ENCODE data around the gene CABLES1.
A peak's percentile ranks its signal among the peaks of the same experiment; 100 is the strongest.

CABLES1 gene

DNA sequence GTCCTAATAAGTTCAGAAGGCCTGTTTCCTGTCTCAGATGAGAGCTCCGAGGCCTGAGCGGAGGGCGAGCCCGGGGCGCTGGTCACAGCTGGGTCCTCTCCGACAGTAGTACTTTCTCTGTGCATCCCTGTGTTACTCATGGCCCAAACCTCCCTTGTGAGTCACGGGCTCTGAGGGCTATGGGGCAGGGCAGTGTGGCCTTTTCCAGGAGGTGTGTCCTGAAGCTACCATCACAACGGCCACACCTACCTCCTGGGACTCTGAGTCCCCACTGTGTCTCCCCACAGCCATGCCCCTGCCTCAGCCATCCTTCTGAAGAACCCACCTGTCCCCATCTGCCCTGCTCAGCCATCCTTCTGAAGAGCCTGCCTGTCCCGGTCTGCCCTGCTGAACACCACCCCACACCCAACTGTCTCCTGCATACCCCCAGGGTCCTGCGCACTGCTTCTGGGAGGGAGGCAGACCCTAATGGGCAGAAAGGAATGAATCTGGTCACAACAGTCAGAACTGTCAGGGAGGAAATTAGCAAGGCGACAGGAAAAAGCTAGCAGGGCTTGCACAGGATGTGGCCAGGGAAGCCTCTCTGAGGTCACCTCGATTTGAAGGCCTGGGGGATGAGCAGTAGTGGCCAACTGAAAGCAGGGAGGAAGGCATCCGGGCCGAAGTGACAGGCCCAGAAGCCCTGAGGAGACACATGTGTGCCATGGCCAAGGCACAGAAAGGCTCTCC lies 172.4 kb downstream of the CABLES1 start:
- no peak for DNase-seq (ENCODE audit: low spot score)
- ChIA-PET CTCF (interaction anchor here (0.5 kb wide), 1 partner anchor 14 kb away, joined by 3 read pairs; no protein-coding TSS in a partner anchor), POLR2A (ENCODE audit: low non-redundant PET) (no interaction called here)
- TF ChIP-seq, protein P1, sequence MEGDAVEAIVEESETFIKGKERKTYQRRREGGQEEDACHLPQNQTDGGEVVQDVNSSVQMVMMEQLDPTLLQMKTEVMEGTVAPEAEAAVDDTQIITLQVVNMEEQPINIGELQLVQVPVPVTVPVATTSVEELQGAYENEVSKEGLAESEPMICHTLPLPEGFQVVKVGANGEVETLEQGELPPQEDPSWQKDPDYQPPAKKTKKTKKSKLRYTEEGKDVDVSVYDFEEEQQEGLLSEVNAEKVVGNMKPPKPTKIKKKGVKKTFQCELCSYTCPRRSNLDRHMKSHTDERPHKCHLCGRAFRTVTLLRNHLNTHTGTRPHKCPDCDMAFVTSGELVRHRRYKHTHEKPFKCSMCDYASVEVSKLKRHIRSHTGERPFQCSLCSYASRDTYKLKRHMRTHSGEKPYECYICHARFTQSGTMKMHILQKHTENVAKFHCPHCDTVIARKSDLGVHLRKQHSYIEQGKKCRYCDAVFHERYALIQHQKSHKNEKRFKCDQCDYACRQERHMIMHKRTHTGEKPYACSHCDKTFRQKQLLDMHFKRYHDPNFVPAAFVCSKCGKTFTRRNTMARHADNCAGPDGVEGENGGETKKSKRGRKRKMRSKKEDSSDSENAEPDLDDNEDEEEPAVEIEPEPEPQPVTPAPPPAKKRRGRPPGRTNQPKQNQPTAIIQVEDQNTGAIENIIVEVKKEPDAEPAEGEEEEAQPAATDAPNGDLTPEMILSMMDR (conservative IDR thresholded peaks at IDR 0.05; ENCODE audit: low read depth): no peak
- H3K27ac ChIP-seq: 0 out of 2 replicates have a peak overlapping the region, but pooled peaks have one; percentile 8
